Heart left ventricle (tissue), 16 donors: Measurements from ENCODE around the gene SCRN2. TPM values are rescaled to one million over a fixed set of nuclear protein-coding genes. Genes with fewer than 3 reads are reported as not detected.

Experiments
- ATAC-seq, 4 donors: fragments of 200-7000 bp; cut with Tn5 transposase; one replicate each; pipeline ENCODE4 v1.9.1; 2020 to 2022; ENCODE audit warnings: moderate library complexity in 4 of 4, mild to moderate bottlenecking in 3 of 4, moderate number of reproducible peaks in 1 of 4
- DNase-seq, 5 donors: peaks; one replicate each; pipeline ENCODE4 v3.0.0-alpha.2; 2020
- H3K27ac ChIP-seq, 12 donors: fragments of 200-600 bp; sonication (generic) in 4 of 12; one replicate each; pipeline versions ENCODE4 v1.5.0 to v1.8.0; 2016 to 2022; ENCODE audit warnings: mild to moderate bottlenecking in 2 of 12
- H3K27me3 ChIP-seq, 9 donors: fragments of 200-600 bp; sonication (generic) in 2 of 9; one replicate each; pipeline versions ENCODE4 v1.5.1 to v1.8.0; 2016 to 2022; ENCODE audit warnings: mild to moderate bottlenecking in 3 of 9
- H3K36me3 ChIP-seq, 9 donors: fragments of 200-600 bp; sonication (generic) in 2 of 9; one replicate each; pipeline versions ENCODE4 v1.5.0 to v1.8.0; 2018 to 2022; ENCODE audit warnings: mild to moderate bottlenecking in 2 of 9
- H3K4me1 ChIP-seq, 12 donors: fragments of 200-600 bp; sonication (generic) in 4 of 12; one replicate each; pipeline versions ENCODE4 v1.5.0 to v1.8.0; 2016 to 2022; ENCODE audit warnings: mild to moderate bottlenecking in 3 of 12
- H3K4me3 ChIP-seq, 12 donors: fragments of 200-600 bp; sonication (generic) in 4 of 12; one replicate each; pipeline versions ENCODE4 v1.5.0 to v1.8.0; 2017 to 2022; ENCODE audit warnings: mild to moderate bottlenecking in 9 of 12, moderate library complexity in 4 of 12
- H3K9me3 ChIP-seq, 12 donors: fragments of 200-600 bp; sonication (generic) in 4 of 12; one replicate each; pipeline versions ENCODE4 v1.5.0 to v1.8.0; 2016 to 2022; ENCODE audit warnings: mild to moderate bottlenecking in 1 of 12
- CTCF ChIP-seq, 12 donors: fragments of 200-600 bp; sonication (generic) in 4 of 12; IDR thresholded peaks; one replicate each; pipeline versions ENCODE4 v1.5.0 to v1.8.0; 2018 to 2022; ENCODE audit warnings: antibody characterized with exemption in 12 of 12, mild to moderate bottlenecking in 5 of 12
- POLR2A ChIP-seq, 2 donors: fragments of 450-650 bp; IDR thresholded peaks; one replicate each; pipeline ENCODE4 v1.6.1; 2017; ENCODE audit warnings: antibody characterized with exemption in 2 of 2, mild to moderate bottlenecking in 2 of 2, moderate library complexity in 2 of 2
- WGBS, 4 donors: extraction: QIAGEN DNeasy Blood & Tissue Kit in 2 of 4; methylation state at CpG; one replicate each; pipeline versions ENCODE4 v1.1.5 to v1.1.7; 2013 to 2018; 5-methylcytosine and 5-hydroxymethylcytosine counted together
- intact Hi-C, 10 donors: fragments of 100-400 bp; cut with DNase I; formaldehyde crosslinking; loops; one replicate each; pipeline versions ENCODE4 v1.11.1 to v1.14.2; 2022
- polyA plus RNA-seq, 2 donors: library from polyadenylated mRNA; stranded (reverse); fragments of 200-250 nt; gene quantifications; one replicate each; pipeline ENCODE4 v1.2.3, GENCODE V29; 2013
- total RNA-seq, 9 donors: library from RNA; depleted of rRNA in 2 of 9; stranded (reverse); fragments of >200 nt in 2 of 9; fragmentation: NEBNext Ultra II Directional in 3 of 9; extraction: Animal tissue kit (Norgen Biotek cat#: 25700) in 3 of 9; gene quantifications; one replicate each; pipeline versions ENCODE4 v1.1.0 to v1.2.4, GENCODE V29; 2016 to 2023
- donor health status: ischemic (EF 13 %, LVEDD 7.1; RV severe dilation, severe dysfunction).
- donor health status: healthy with polysubstance abuse.
- donor health status: DM: no; HTN: yes; CAD: no.
- donor health status: DM: no; HTN: no; CAD: no.
- donor health status: ischemic (EF 25% LVEDD 6.9; RV normal size, moderate dysfunction).
- donor health status: ischemic (EF 25% LVEDD 5.7; RV mildly dilated, moderate dysfunction).
- donor health status: healthy.
- donor health status: DM: yes; HTN: yes; CAD: no.
- donor health status: ischemic (EF 35%, LVEDD 5.7; RV mildly dilated, moderate dysfunction).
- donor health status: nonischemic (EF 11% LVEDD 7.7; RV severe dilation, severe dysfunction).
- donor health status: DM: yes; HTN: yes; CAD: no.
- donor health status: PGD.
- donor health status: ischemic (EF 29% LVEDD 5.4; RV normal size, mild dysfunction).
- donor health status: nonischemic (EF 23%, LVEDD 6.1; RV moderate dilation, normal function).

The SCRN2 gene
- total and polyA plus RNA-seq, 11 donors, result 17.5 to 58.5 (median 33.9) TPM

- ATAC-seq, result no peak
- intact Hi-C loops, result no loop called here
- Histone ChIP-seq H3K36me3 (peaks cover 0 to 66% (median 59%) of the 10 kb centered on the region in 9 donors), H3K9me3 (no peaks in the 10 kb centered on the region), H3K4me1 (peaks cover 0 to 27% (median 18%) of the 10 kb centered on the region in 12 donors), H3K27me3 (no peaks in the 10 kb centered on the region), H3K4me3 (no peak overlapping the region), H3K27ac (no peak overlapping the region)
- TF ChIP-seq POLR2A (IDR thresholded peaks at IDR 0.05), result no peak
- no peak for TF ChIP-seq CTCF (IDR thresholded peaks at IDR 0.05)
- WGBS, 4 donors, result 72 to 83% (median 79%) methylated on average over 10 of the region's 10 CpGs
- DNase-seq, result peak in 1 of 5 donors; percentile 15
Observed at GRCh38 chr17:47819475-47819874, 21.6 kb downstream of the SCRN2 start.

GRCh38 chr17:47818002-47818695 is 22.9 kb downstream of the SCRN2 start:
- ATAC-seq, result no peak
- intact Hi-C loops, result no loop called here
- H3K36me3 ChIP-seq, result peaks cover 0 to 66% (median 58%) of the 10 kb centered on the region in 9 donors

GRCh38 chr17:47816947-47817346 is 24.1 kb downstream of the SCRN2 start:
- Histone ChIP-seq H3K27me3 (no peaks in the 10 kb centered on the region), H3K4me1 (peaks cover 0 to 20% (median 13%) of the 10 kb centered on the region in 12 donors), H3K4me3 (no peak overlapping the region), H3K27ac (no peak overlapping the region), H3K36me3 (peaks cover 0 to 76% (median 63%) of the 10 kb centered on the region in 9 donors), H3K9me3 (no peaks in the 10 kb centered on the region)
- no peak for ATAC-seq
- no peak for TF ChIP-seq POLR2A (IDR thresholded peaks at IDR 0.05)
- intact Hi-C loops, result no loop called here
- DNase-seq, result peak in 2 of 5 donors; percentile 3 to 49
- 96 to 98% (median 97%) methylated on average over 10 of the region's 10 CpGs for WGBS, 4 donors

More at GRCh38 chr17:47818002-47818695, 22.9 kb downstream of the SCRN2 start:
- Histone ChIP-seq H3K9me3 (no peaks in the 10 kb centered on the region), H3K4me3 (no peak overlapping the region), H3K27ac (no peak overlapping the region), H3K4me1 (peaks cover 0 to 27% (median 18%) of the 10 kb centered on the region in 12 donors), H3K27me3 (no peaks in the 10 kb centered on the region)
- DNase-seq, result peak in 2 of 5 donors; percentile 25 to 52
- 76 to 94% (median 92%) methylated on average over 2 to 11 of the region's 11 CpGs for WGBS, 4 donors
- TF ChIP-seq CTCF (IDR thresholded peaks at IDR 0.05) (no peak), POLR2A (IDR thresholded peaks at IDR 0.05) (no peak)

- Histone ChIP-seq H3K27me3 (no peaks in the 10 kb centered on the region), H3K4me1 (peaks cover 0 to 13% (median 9%) of the 10 kb centered on the region in 12 donors), H3K9me3 (no peaks in the 10 kb centered on the region), H3K4me3 (no peak overlapping the region), H3K36me3 (peaks cover 0 to 84% (median 67%) of the 10 kb centered on the region in 9 donors), H3K27ac (no peak overlapping the region)
- 92 to 100% (median 95%) methylated on average over 6 to 21 of the region's 21 CpGs for WGBS, 4 donors
- TF ChIP-seq CTCF (IDR thresholded peaks at IDR 0.05) (no peak), POLR2A (IDR thresholded peaks at IDR 0.05) (no peak)
- DNase-seq, result peak in 2 of 5 donors; percentile 18 to 39
- ATAC-seq, result no peak
- intact Hi-C loops, result no loop called here
Observed at GRCh38 chr17:47816111-47816735, 24.9 kb downstream of the SCRN2 start.
